VCaP (cell line): ENCODE measurements around the gene STMND1.

Experiments used
- H3K27ac ChIP-seq: fragments of 450-650 bp; 2 replicates; pipeline ENCODE4 v1.5.1; 2017
- CTCF ChIP-seq: fragments of 450-650 bp; conservative IDR thresholded peaks from 2 replicates; pipeline ENCODE4 v1.5.1; 2017; ENCODE audit warnings: mild to moderate bottlenecking, moderate library complexity

Gene STMND1

DNA sequence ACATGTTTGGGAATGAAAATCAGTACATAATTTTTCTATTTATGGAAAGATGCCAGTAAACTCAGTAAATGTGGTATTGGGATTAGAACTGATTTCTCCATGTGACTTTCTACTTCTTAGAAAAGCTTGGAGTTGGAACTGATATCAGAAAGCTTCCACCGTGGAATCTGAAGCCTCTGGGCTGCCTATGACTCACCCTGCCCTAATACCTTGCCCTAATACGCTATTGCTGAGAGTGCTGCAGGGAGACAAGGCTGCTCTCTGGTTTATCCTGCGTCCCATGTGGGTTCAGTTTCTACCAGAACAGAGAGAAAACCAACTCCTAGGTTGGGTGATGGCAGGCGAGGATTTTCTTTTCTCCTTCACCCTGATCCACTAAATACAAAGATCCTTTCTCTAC lies 3.3 kb upstream of the STMND1 start:
- H3K27ac ChIP-seq, result no peak overlapping the region
- TF ChIP-seq CTCF, result no peak

- no peak overlapping the region for H3K27ac ChIP-seq
- no peak for TF ChIP-seq CTCF
Measured at GRCh38 chr6:17099401-17100059, 2.3 kb upstream of the STMND1 start.

GRCh38 chr6:17100806-17101205 lies 1.0 kb upstream of the STMND1 start:
- TF ChIP-seq CTCF, result no peak

DNA sequence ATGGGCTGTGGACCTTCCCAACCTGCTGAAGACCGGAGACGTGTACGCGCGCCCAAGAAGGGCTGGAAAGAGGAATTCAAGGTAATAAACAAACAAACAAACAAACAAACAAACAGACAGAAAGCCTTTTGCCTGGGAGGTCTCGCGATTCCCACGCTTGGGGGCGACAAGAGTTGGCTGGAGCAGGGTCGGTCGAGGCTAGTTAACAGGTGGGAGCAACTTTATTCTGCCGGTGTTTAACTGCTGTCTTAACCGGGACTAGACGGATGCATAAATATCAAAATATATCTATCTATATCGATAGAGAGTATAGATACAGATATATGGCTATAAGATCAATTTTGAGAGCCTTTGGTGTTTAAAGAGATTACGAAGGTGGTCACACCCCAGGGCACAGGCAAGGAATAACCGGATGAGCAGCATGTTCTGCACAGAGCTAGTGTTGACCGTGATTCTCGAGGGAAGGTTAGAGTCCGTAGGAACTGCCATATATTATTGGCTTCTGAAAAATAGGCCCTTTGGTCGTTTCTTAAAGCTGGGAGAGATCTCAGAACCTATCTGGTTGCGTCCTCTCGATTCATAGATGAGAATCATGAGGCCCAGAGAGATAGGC lies 514 bp downstream of the STMND1 start:
- no peak overlapping the region for H3K27ac ChIP-seq
- TF ChIP-seq CTCF, result no peak

More at GRCh38 chr6:17100806-17101205, 1.0 kb upstream of the STMND1 start:
- no peak overlapping the region for H3K27ac ChIP-seq

GRCh38 chr6:17103715-17104114 lies 1.9 kb downstream of the STMND1 start:
- no peak overlapping the region for H3K27ac ChIP-seq
- TF ChIP-seq CTCF, result no peak; the same call in 1 of the 2 replicates

DNA sequence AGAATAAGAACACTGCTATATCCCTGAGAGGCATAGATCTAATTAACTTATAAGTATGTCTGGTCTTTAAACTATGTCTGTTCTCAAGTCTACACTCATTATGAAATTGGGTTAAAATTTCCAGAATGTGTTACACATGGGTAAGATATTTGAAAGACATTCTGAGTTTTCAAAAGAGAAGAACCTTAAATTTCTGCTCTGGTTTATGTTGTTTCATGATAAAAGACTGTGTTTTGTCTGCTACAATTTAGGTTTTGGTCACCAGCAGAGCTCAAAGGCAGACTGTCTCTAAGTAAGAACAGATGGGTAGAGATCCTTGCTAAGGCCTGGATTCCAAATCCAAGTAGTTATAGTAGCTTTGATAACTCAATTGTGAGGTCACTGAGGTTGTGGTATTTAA lies 6.0 kb downstream of the STMND1 start:
- no peak for TF ChIP-seq CTCF
- H3K27ac ChIP-seq, result no peak overlapping the region

DNA sequence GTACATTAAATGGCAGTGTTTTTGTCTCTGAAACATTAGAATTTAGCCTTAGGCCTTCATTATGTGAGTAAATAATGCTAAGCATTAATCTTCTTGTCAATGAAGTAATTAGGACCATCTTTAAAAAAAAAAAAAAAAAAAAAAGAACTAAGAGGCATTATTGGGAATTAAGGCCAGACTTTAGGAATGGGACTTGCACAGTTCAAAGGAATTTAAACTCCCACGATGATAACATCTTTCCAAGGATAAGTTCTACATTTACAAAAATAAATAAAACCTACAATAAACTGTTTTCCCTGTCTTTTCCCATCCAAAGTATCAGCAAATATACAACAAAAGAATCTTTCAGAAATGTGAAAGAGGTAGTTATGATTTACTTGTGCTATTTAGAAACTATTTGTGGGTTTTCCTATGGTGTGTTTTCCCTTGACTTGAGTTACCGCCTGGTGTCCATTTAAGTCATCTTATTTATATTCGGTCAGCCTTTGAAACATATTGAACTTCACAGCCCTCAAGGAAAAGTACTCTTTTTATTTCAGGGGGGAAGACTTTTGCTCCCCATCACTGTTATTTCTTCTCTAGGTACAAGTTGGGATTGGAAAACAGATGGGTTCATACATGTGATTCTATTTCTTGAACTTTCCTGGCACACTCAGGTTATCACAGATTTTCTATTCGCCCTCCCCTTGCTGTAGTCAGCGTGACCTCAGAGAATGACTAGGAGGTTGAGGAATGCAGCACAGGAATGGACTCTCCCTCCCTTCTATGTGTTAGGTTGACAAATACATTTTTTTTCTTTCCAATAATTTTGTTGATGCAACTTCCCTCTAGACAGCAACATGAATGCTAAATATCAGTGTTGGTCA lies 13.6 kb downstream of the STMND1 start:
- TF ChIP-seq CTCF, result no peak
- no peak overlapping the region for H3K27ac ChIP-seq
